K562 (cell line): ENCODE results near the gene MEIG1. TPM values are rescaled to one million over a fixed set of nuclear protein-coding genes. Genes with fewer than 3 reads are reported as not detected.
A peak's percentile ranks its signal among the peaks of the same experiment; 100 is the strongest.

ENCODE experiments used
- DEAF1 ChIP-seq: fragments of 450-650 bp; formaldehyde crosslinking; IDR thresholded peaks from 2 replicates; pipeline ENCODE4 v1.4.0; 2020; ENCODE audit warnings: mild to moderate bottlenecking, moderate library complexity
- E2F3 ChIP-seq: fragments of 250-450 bp; sonication (Bioruptor Pico); IDR thresholded peaks from 2 replicates; pipeline ENCODE4 v1.4.0; 2020; ENCODE audit warnings: mild to moderate bottlenecking
- JUND ChIP-seq, 2 experiments: IDR thresholded peaks; 2 replicates in 1 of 2; 3 replicates in 1 of 2; pipeline ENCODE4 v1.6.1; 2011; ENCODE audit warnings: borderline replicate concordance in 2 of 2, low read depth in 2 of 2, low read length in 2 of 2, improper control_type of control experiment in 1 of 2, missing biosample characterization in 1 of 2, missing genetic modification characterization in 1 of 2, missing genetic modification reagents in 1 of 2
- MED1 ChIP-seq: sonication (generic); formaldehyde crosslinking; IDR thresholded peaks from 2 replicates; pipeline ENCODE4 v1.8.1; 2023; ENCODE audit warnings: missing genetic modification reagents, borderline replicate concordance
- MYNN ChIP-seq, 2 experiments: sonication (generic); formaldehyde crosslinking in 1 of 2; IDR thresholded peaks; 2 replicates each; pipeline versions ENCODE4 v1.5.0 to v1.6.1; 2016 to 2020; ENCODE audit warnings: antibody characterized with exemption in 1 of 2, missing genetic modification reagents in 1 of 2
- NRF1 ChIP-seq, 2 experiments: fragments of 450-650 bp; IDR thresholded peaks in 1 of 2; conservative IDR thresholded peaks in 1 of 2; 2 replicates each; pipeline ENCODE4 v1.6.1; 2014; ENCODE audit warnings: mild to moderate bottlenecking in 2 of 2
- POLR2AphosphoS2 ChIP-seq: IDR thresholded peaks from 2 replicates; pipeline ENCODE4 v1.6.1; 2012; ENCODE audit warnings: low read length, improper control_type of control experiment
- RBM34 ChIP-seq: fragments of 200-400 bp; formaldehyde crosslinking; IDR thresholded peaks from 2 replicates; pipeline ENCODE4 v1.6.1; 2018; ENCODE audit warnings: low read length, borderline replicate concordance; ENCODE audit not compliant: insufficient read depth
- RERE ChIP-seq: sonication (generic); formaldehyde crosslinking; IDR thresholded peaks from 2 replicates; pipeline ENCODE4 v1.8.0; 2023; ENCODE audit warnings: missing genetic modification reagents, mild to moderate bottlenecking, borderline replicate concordance
- SAFB ChIP-seq: fragments of 200-400 bp; formaldehyde crosslinking; IDR thresholded peaks from 2 replicates; pipeline ENCODE4 v1.6.1; 2017; ENCODE audit warnings: low read depth, low read length, borderline replicate concordance
- SRF ChIP-seq, 2 experiments: fragments of 250-450, 450-650 bp in 1 of 2; sonication (Bioruptor Pico) in 1 of 2; sonication (generic) in 1 of 2; formaldehyde crosslinking; IDR thresholded peaks; 2 replicates each; pipeline versions ENCODE4 v1.5.0 to v1.5.1; 2020 to 2022; ENCODE audit warnings: mild to moderate bottlenecking in 1 of 2, missing genetic modification reagents in 1 of 2
- SUPT5H ChIP-seq: fragments of 450-650 bp; IDR thresholded peaks from 2 replicates; pipeline ENCODE4 v1.6.1; 2016
- TCF3 ChIP-seq: sonication (generic); formaldehyde crosslinking; IDR thresholded peaks from 2 replicates; pipeline ENCODE4 v1.4.0; 2020; ENCODE audit warnings: mild to moderate bottlenecking, missing genetic modification reagents
- ZBTB7A ChIP-seq: IDR thresholded peaks from 2 replicates; pipeline ENCODE4 v1.6.1; 2011; ENCODE audit warnings: low read depth, mild to moderate bottlenecking, low read length, moderate library complexity, borderline replicate concordance; ENCODE audit not compliant: control insufficient read depth
- ZNF324 ChIP-seq: fragments of 250-450 bp; sonication (Bioruptor Pico); IDR thresholded peaks from 2 replicates; pipeline ENCODE4 v1.4.0; 2020; ENCODE audit warnings: mild to moderate bottlenecking
- ZNF41 ChIP-seq: fragments of 250-450 bp; sonication (Bioruptor Pico); conservative IDR thresholded peaks from 2 replicates; pipeline ENCODE4 v1.4.0; 2020; ENCODE audit warnings: mild to moderate bottlenecking
- ZNF444 ChIP-seq: fragments of 250-450 bp; sonication (Bioruptor Pico); IDR thresholded peaks from 2 replicates; pipeline ENCODE4 v1.4.0; 2020; ENCODE audit warnings: mild to moderate bottlenecking, moderate library complexity
- ZNF668 ChIP-seq: fragments of 250-450 bp; sonication (Bioruptor Pico); IDR thresholded peaks from 2 replicates; pipeline ENCODE4 v1.8.0; 2022; ENCODE audit warnings: mild to moderate bottlenecking, inconsistent platforms
- polyA plus RNA-seq, 8 experiments: library from polyadenylated mRNA; depleted of rRNA in 4 of 8; stranded (reverse) in 5 of 8; unstranded in 3 of 8; fragments of >200 nt; fragmentation: Nextera tagmentation in 2 of 8; fragmentation: Illumina TruSeq in 1 of 8; extraction: Ambion mirVana in 2 of 8; extraction: Trizol in 1 of 8; gene quantifications; 2 replicates each; pipeline versions ENCODE4 v1.2.1 to v1.2.3, GENCODE V29; 2011 to 2014; ENCODE audit warnings: inconsistent platforms in 1 of 8, missing spikeins in 1 of 8
- total RNA-seq, 7 experiments: library from RNA; depleted of rRNA in 6 of 7; stranded (reverse); fragments of >200 nt in 6 of 7; fragmentation: Illumina TruSeq in 2 of 7; extraction: Trizol in 2 of 7; gene quantifications; 2 replicates each; pipeline versions ENCODE4 v1.2.1 to v1.2.3, GENCODE V29; 2011 to 2021; ENCODE audit warnings: low replicate concordance in 1 of 7
- TF ChIP-seq, protein P1 (sequence below): sonication (generic); formaldehyde crosslinking; IDR thresholded peaks from 2 replicates; pipeline ENCODE4 v1.8.0; 2022; ENCODE audit warnings: missing genetic modification reagents, mild to moderate bottlenecking, borderline replicate concordance

Gene MEIG1
- total and polyA plus RNA-seq, 9 of the 15 experiments (the other 6 are each of a cell fraction or from before 2014, with no cell fraction given) = 0.19 to 1.7 (median 0.54) TPM; not detected in 3

GRCh38 chr10:14954001-14954770, 5.0 kb upstream of the MEIG1 start, which contains the start of gene DCLRE1C (continued):
- TF ChIP-seq E2F3 = peak; percentile 92
- TF ChIP-seq, protein P1, sequence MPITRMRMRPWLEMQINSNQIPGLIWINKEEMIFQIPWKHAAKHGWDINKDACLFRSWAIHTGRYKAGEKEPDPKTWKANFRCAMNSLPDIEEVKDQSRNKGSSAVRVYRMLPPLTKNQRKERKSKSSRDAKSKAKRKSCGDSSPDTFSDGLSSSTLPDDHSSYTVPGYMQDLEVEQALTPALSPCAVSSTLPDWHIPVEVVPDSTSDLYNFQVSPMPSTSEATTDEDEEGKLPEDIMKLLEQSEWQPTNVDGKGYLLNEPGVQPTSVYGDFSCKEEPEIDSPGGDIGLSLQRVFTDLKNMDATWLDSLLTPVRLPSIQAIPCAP = peak; percentile 61; the same call in 1 of the 2 replicates
- no peak for TF ChIP-seq MYNN (IDR thresholded peaks at IDR 0.05)
- no peak for TF ChIP-seq MYNN (CRISPR knock-in tag; IDR thresholded peaks at IDR 0.05)
- TF ChIP-seq POLR2AphosphoS2 = no peak; the same call in 1 of the 2 replicates
- no peak for TF ChIP-seq DEAF1
- TF ChIP-seq RERE (CRISPR knock-in tag) = no peak
- peak; percentile 71 to 76 for TF ChIP-seq NRF1 (conservative IDR thresholded peaks at IDR 0.05 in 1 of 2, IDR thresholded peaks at IDR 0.05 in 1 of 2)
- 0 out of 4 replicates have a peak, but pooled peaks of 1 of the 2 experiments have one; percentile 23 for TF ChIP-seq SRF (CRISPR knock-in tag; IDR thresholded peaks at IDR 0.05)
- TF ChIP-seq ZNF324 = no peak
- no peak for TF ChIP-seq MED1 (CRISPR knock-in tag)
- no peak for TF ChIP-seq RBM34
- no peak for TF ChIP-seq ZBTB7A
- no peak for TF ChIP-seq ZNF444 (CRISPR knock-in tag)
- TF ChIP-seq JUND (IDR thresholded peaks at IDR 0.05; ENCODE audit: borderline replicate concordance, low read depth, low read length) = peak; percentile 9; the same call in 1 of the 2 replicates
- TF ChIP-seq JUND (tag; IDR thresholded peaks at IDR 0.05; ENCODE audit: borderline replicate concordance, low read depth, low read length) = no peak
- TF ChIP-seq SUPT5H = peak; percentile 94
- TF ChIP-seq TCF3 (CRISPR knock-in tag) = no peak
- no peak for TF ChIP-seq SAFB
- no peak for TF ChIP-seq ZNF668 (CRISPR knock-in tag)
- TF ChIP-seq ZNF41 (CRISPR knock-in tag) = no peak
